Natural killer cell (primary cell): Measurements from ENCODE around the gene ADAMTS5. TPM values are rescaled to one million over a fixed set of nuclear protein-coding genes. Genes with fewer than 3 reads are reported as not detected.

Experiments used
- ATAC-seq, 3 donors: fragments of 150-1000 bp in 2 of 3; fragments of 200-7000 bp in 1 of 3; cut with Tn5 transposase; 1 replicate in 1 of 3; 2 replicates in 2 of 3; pipeline ENCODE4 v1.10.0; 2021; ENCODE audit warnings: mild to moderate bottlenecking in 2 of 3, moderate library complexity in 2 of 3
- DNase-seq, 2 donors: peaks; one replicate each; pipeline versions ENCODE4 v3.0.0 to v3.0.0-alpha.2; 2013 to 2021; ENCODE audit warnings: mixed read lengths in 1 of 2
- H3K27ac ChIP-seq: one replicate; pipeline ENCODE4 v1.5.1; 2013; ENCODE audit warnings: mild to moderate bottlenecking, low read length
- H3K27me3 ChIP-seq: one replicate; pipeline ENCODE4 v1.6.1; 2013; ENCODE audit warnings: low read length; ENCODE audit not compliant: control insufficient read depth, insufficient read depth
- H3K36me3 ChIP-seq: one replicate; pipeline ENCODE4 v1.6.1; 2013; ENCODE audit warnings: low read length; ENCODE audit not compliant: control insufficient read depth, insufficient read depth
- H3K4me1 ChIP-seq: one replicate; pipeline ENCODE4 v1.6.1; 2013; ENCODE audit warnings: low read length; ENCODE audit not compliant: control insufficient read depth, insufficient read depth
- H3K4me3 ChIP-seq: one replicate; pipeline ENCODE4 v1.5.1; 2013; ENCODE audit warnings: low read length
- H3K9me3 ChIP-seq: one replicate; pipeline ENCODE4 v1.6.1; 2013; ENCODE audit warnings: low read length; ENCODE audit not compliant: control insufficient read depth, insufficient read depth
- H3K27ac Mint-ChIP-seq, 2 donors: one replicate each; pipeline ENCODE4 v1.8.0; 2022; ENCODE audit warnings: mild to moderate bottlenecking in 2 of 2, mixed read lengths in 2 of 2, moderate library complexity in 1 of 2
- H3K27me3 Mint-ChIP-seq, 2 donors: one replicate each; pipeline ENCODE4 v1.8.0; 2022; ENCODE audit warnings: low read depth in 2 of 2, mixed read lengths in 2 of 2
- H3K36me3 Mint-ChIP-seq: one replicate; pipeline ENCODE4 v1.8.0; 2022; ENCODE audit warnings: mixed read lengths
- H3K4me1 Mint-ChIP-seq, 2 donors: one replicate each; pipeline ENCODE4 v1.8.0; 2022; ENCODE audit warnings: mixed read lengths in 2 of 2
- H3K4me3 Mint-ChIP-seq: one replicate; pipeline ENCODE4 v1.8.0; 2022; ENCODE audit warnings: mild to moderate bottlenecking, moderate library complexity, mixed read lengths
- H3K9me3 Mint-ChIP-seq, 2 donors: one replicate each; pipeline ENCODE4 v1.8.0; 2022; ENCODE audit warnings: mixed read lengths in 2 of 2
- CTCF ChIP-seq: fragments of 200-600 bp; IDR thresholded peaks from one replicate; pipeline ENCODE4 v1.8.0; 2022; ENCODE audit warnings: antibody characterized with exemption
- WGBS: methylation state at CpG from one replicate; pipeline ENCODE4 v1.1.7; 2013; ENCODE audit warnings: missing lambda C conversion rate; ENCODE audit not compliant: insufficient coverage; 5-methylcytosine and 5-hydroxymethylcytosine counted together
- intact Hi-C: fragments of 100-400 bp; cut with micrococcal nuclease; formaldehyde crosslinking; loops from one replicate; pipeline ENCODE4 v1.14.2; 2022
- total RNA-seq, 4 donors: library from RNA; stranded (reverse); fragments of 120-200 nt in 1 of 4; gene quantifications; one replicate each; pipeline versions ENCODE4 v1.2.3 to v1.2.4, GENCODE V29; 2013 to 2022

The ADAMTS5 gene
- total RNA-seq, 3 donors from 2014 or later (not counting 1 experiment from before 2014, with no cell fraction given), result 0.08 TPM; not detected in 2

GRCh38 chr21:26892151-26892550 lies 74.7 kb downstream of the ADAMTS5 start:
- Mint-ChIP-seq H3K4me1 (no peaks in the 10 kb centered on the region), H3K36me3 (no peaks in the 10 kb centered on the region), H3K4me3 (no peak overlapping the region), H3K9me3 (no peaks in the 10 kb centered on the region), H3K27me3 (peaks cover 8 to 14% of the 10 kb centered on the region in 2 donors), H3K27ac (no peak overlapping the region)
- Histone ChIP-seq H3K4me1 (no peaks in the 10 kb centered on the region), H3K36me3 (no peaks in the 10 kb centered on the region), H3K27me3 (no peaks in the 10 kb centered on the region), H3K27ac (no peak overlapping the region), H3K9me3 (no peaks in the 10 kb centered on the region), H3K4me3 (no peak overlapping the region)
- ATAC-seq (no peak), DNase-seq (no peak)
- no CpG with 5 or more reads among the region's 1 CpG for WGBS
- intact Hi-C loops, result no loop called here
- TF ChIP-seq CTCF, result no peak

- Histone ChIP-seq H3K27me3 (no peaks in the 10 kb centered on the region), H3K36me3 (no peaks in the 10 kb centered on the region), H3K4me1 (no peaks in the 10 kb centered on the region), H3K9me3 (no peaks in the 10 kb centered on the region), H3K4me3 (no peak overlapping the region), H3K27ac (no peak overlapping the region)
- Mint-ChIP-seq H3K36me3 (no peaks in the 10 kb centered on the region), H3K4me3 (no peak overlapping the region), H3K27me3 (peaks cover 15 to 26% of the 10 kb centered on the region in 2 donors), H3K27ac (no peak overlapping the region), H3K9me3 (no peaks in the 10 kb centered on the region), H3K4me1 (no peaks in the 10 kb centered on the region)
- ATAC-seq (no peak), DNase-seq (no peak)
- no peak for TF ChIP-seq CTCF
- intact Hi-C loops, result no loop called here
- WGBS, result 93% methylated on average over 4 of the region's 5 CpGs
Measured at GRCh38 chr21:26888931-26889330, 78.0 kb downstream of the ADAMTS5 start.

- no peaks in the 10 kb centered on the region for H3K27me3 ChIP-seq
- H3K36me3 ChIP-seq, result no peaks in the 10 kb centered on the region
- Mint-ChIP-seq H3K27me3 (peaks cover 15 to 19% of the 10 kb centered on the region in 2 donors), H3K4me1 (no peaks in the 10 kb centered on the region), H3K36me3 (no peaks in the 10 kb centered on the region), H3K4me3 (no peak overlapping the region), H3K9me3 (no peaks in the 10 kb centered on the region), H3K27ac (no peak overlapping the region)
- H3K27ac ChIP-seq, result no peak overlapping the region
- no peaks in the 10 kb centered on the region for H3K4me1 ChIP-seq
- ATAC-seq (no peak), DNase-seq (no peak)
- no peak overlapping the region for H3K4me3 ChIP-seq
- no peaks in the 10 kb centered on the region for H3K9me3 ChIP-seq
- intact Hi-C loops, result no loop called here
- no peak for TF ChIP-seq CTCF
Measured at GRCh38 chr21:26888256-26888655, 78.6 kb downstream of the ADAMTS5 start.

- Mint-ChIP-seq H3K4me3 (no peak overlapping the region), H3K36me3 (no peaks in the 10 kb centered on the region), H3K9me3 (no peaks in the 10 kb centered on the region), H3K4me1 (no peaks in the 10 kb centered on the region), H3K27me3 (peaks cover 15% of the 10 kb centered on the region in 2 donors), H3K27ac (no peak overlapping the region)
- no peaks in the 10 kb centered on the region for H3K4me1 ChIP-seq
- no peak for ATAC-seq
- no peaks in the 10 kb centered on the region for H3K27me3 ChIP-seq
- no peak overlapping the region for H3K4me3 ChIP-seq
- no peak for DNase-seq
- intact Hi-C loops, result no loop called here
- H3K27ac ChIP-seq, result no peak overlapping the region
- WGBS, result 89% methylated on average over 3 of the region's 3 CpGs
- no peaks in the 10 kb centered on the region for H3K36me3 ChIP-seq
- TF ChIP-seq CTCF, result no peak
- no peaks in the 10 kb centered on the region for H3K9me3 ChIP-seq
Measured at GRCh38 chr21:26887251-26887650, 79.6 kb downstream of the ADAMTS5 start.
